ENCODE data around the gene RCC1. TPM values are rescaled to one million over a fixed set of nuclear protein-coding genes. Genes with fewer than 3 reads are reported as not detected.
A peak's percentile ranks its signal among the peaks of the same experiment; 100 is the strongest.
"Not testable (repeated sequence)": the region's sequence is repeated elsewhere in the genome, so short reads cannot be mapped to it uniquely, and the experiment has no call there.

RCC1 gene
- total RNA-seq, 2 experiments from 2014 or later = 8.5 to 9.9 TPM

DNA sequence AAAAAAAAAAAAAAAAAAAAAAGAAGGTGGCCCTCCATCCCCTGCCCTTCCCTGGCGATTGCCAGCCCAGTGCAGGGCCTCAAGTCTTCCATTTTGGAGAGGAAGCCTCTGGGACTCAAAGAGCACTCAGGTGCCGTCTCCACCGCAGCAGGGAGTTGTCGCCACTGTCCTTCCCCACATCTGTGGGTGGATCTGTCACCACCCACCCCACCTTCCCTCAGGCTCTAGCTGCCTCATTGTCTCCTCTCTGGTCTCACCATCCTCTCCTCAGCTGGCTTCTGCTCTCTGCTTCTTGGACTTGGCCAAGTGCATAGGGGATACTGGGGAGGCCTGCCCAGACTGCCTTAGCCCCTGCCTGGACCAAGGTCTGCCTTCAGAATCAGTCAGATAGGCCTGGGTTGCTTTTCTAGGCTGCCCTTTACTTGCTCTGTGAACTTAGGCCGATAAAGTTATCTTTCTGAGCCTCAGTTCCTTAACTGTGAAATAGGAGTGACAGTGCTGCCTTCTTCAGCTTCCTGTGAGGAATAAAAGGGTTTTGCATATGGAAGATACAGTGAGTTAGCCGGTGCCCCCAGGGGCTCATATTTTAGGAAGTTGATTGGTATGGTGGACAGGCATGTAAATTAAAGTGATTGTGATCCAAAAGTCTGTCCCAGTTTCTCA, 15.8 kb downstream of the RCC1 start:
- CTCF ChIA-PET = no interaction called here
- no peaks in the 10 kb centered on the region for H3K27me3 Mint-ChIP-seq

GRCh38 chr1:28522537-28522936, 16.7 kb downstream of the RCC1 start:
- H3K9me3 Mint-ChIP-seq; DNase-seq; H3K27me3 Mint-ChIP-seq; intact Hi-C loops (cut with DNase I, micrococcal nuclease); H3K4me3 Mint-ChIP-seq; H3K27ac Mint-ChIP-seq; H3K27me3 ChIP-seq (ENCODE audit: control insufficient read depth in 1 of 2, insufficient read depth in 2 of 2, low read length in 2 of 2); CTCF ChIA-PET; H3K27ac ChIP-seq (ENCODE audit: low read depth in 1 of 2, low read length in 2 of 2); H3K36me3 ChIP-seq (ENCODE audit: insufficient read depth, low read length); ATAC-seq (ENCODE audit: poor library complexity); H3K4me3 ChIP-seq (ENCODE audit: low read length); H3K9me3 ChIP-seq (ENCODE audit: control insufficient read depth in 1 of 2, insufficient read depth in 1 of 2, low read length in 2 of 2): not testable (repeated sequence)
- Mint-ChIP-seq H3K36me3 (ENCODE audit: low read depth) (peaks cover 10% of the 10 kb centered on the region), H3K4me1 (ENCODE audit: low read depth) (peaks cover 23% of the 10 kb centered on the region)
- POLR2A ChIA-PET = interaction anchor here (1.2 kb wide), 1 partner anchor 59 kb away, joined by 3 read pairs; no protein-coding TSS in a partner anchor
- peaks cover 18% of the 10 kb centered on the region for H3K4me1 ChIP-seq (ENCODE audit: insufficient read depth, low read length)

More for the DNA sequence above, 15.8 kb downstream of the RCC1 start:
- intact Hi-C loops (cut with DNase I, micrococcal nuclease) = no loop called here
- Histone ChIP-seq H3K36me3 (ENCODE audit: insufficient read depth, low read length) (no peaks in the 10 kb centered on the region), H3K4me1 (ENCODE audit: insufficient read depth, low read length) (peaks cover 19% of the 10 kb centered on the region), H3K4me3 (ENCODE audit: low read length) (no peak overlapping the region), H3K9me3 (ENCODE audit: control insufficient read depth in 1 of 2, insufficient read depth in 1 of 2, low read length in 2 of 2) (no peaks in the 10 kb centered on the region), H3K27me3 (ENCODE audit: control insufficient read depth in 1 of 2, insufficient read depth in 2 of 2, low read length in 2 of 2) (no peaks in the 10 kb centered on the region), H3K27ac (ENCODE audit: low read depth in 1 of 2, low read length in 2 of 2) (no peak overlapping the region)
- peaks cover 32% of the 10 kb centered on the region for H3K4me1 Mint-ChIP-seq (ENCODE audit: low read depth)
- TF ChIP-seq CTCF (IDR thresholded peaks at IDR 0.05) = no peak
- POLR2A ChIA-PET = no interaction called here
- H3K36me3 Mint-ChIP-seq (ENCODE audit: low read depth) = peaks cover 14% of the 10 kb centered on the region
- DNase-seq (no peak), ATAC-seq (ENCODE audit: poor library complexity) (no peak)
- peak overlapping the region; percentile 66 for H3K4me3 Mint-ChIP-seq
- H3K9me3 Mint-ChIP-seq = no peaks in the 10 kb centered on the region
- H3K27ac Mint-ChIP-seq = no peak overlapping the region

- H3K9me3 ChIP-seq (ENCODE audit: control insufficient read depth in 1 of 2, insufficient read depth in 1 of 2, low read length in 2 of 2); H3K27me3 Mint-ChIP-seq; H3K4me3 Mint-ChIP-seq; H3K4me1 ChIP-seq (ENCODE audit: insufficient read depth, low read length); H3K4me3 ChIP-seq (ENCODE audit: low read length); H3K27me3 ChIP-seq (ENCODE audit: control insufficient read depth in 1 of 2, insufficient read depth in 2 of 2, low read length in 2 of 2); DNase-seq; H3K9me3 Mint-ChIP-seq; H3K36me3 ChIP-seq (ENCODE audit: insufficient read depth, low read length); H3K27ac Mint-ChIP-seq; H3K4me1 Mint-ChIP-seq (ENCODE audit: low read depth); H3K27ac ChIP-seq (ENCODE audit: low read depth in 1 of 2, low read length in 2 of 2); ATAC-seq (ENCODE audit: poor library complexity); intact Hi-C loops (cut with DNase I, micrococcal nuclease); POLR2A ChIA-PET; CTCF ChIA-PET: not testable (repeated sequence)
- peaks cover 11% of the 10 kb centered on the region for H3K36me3 Mint-ChIP-seq (ENCODE audit: low read depth)
Measured at GRCh38 chr1:28525002-28525642, 19.3 kb downstream of the RCC1 start.

DNA sequence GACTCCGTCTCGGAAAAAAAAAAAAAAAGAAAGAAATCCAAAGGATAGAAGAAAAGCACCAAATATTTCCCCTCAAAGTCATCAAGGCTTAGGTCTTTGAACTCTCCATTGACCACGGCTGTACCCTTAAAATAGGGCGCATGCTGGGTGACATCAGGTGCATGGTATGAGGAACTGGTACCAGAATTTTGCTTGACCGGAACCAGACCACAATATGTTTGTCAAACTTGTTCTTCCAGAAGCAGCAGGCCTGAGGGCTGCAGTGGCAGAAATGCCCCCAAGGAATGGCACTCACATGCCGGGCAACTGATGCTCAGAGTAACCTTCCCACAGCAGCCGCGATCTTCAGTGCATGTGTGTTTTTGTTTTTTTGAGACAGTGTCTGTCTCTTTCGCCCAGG, 21.0 kb downstream of the RCC1 start:
- intact Hi-C loops (cut with DNase I, micrococcal nuclease) = no loop called here
- Histone ChIP-seq H3K27me3 (ENCODE audit: control insufficient read depth in 1 of 2, insufficient read depth in 2 of 2, low read length in 2 of 2) (no peaks in the 10 kb centered on the region), H3K4me1 (ENCODE audit: insufficient read depth, low read length) (no peaks in the 10 kb centered on the region), H3K36me3 (ENCODE audit: insufficient read depth, low read length) (peaks cover 5% of the 10 kb centered on the region), H3K9me3 (ENCODE audit: control insufficient read depth in 1 of 2, insufficient read depth in 1 of 2, low read length in 2 of 2) (no peaks in the 10 kb centered on the region), H3K27ac (ENCODE audit: low read depth in 1 of 2, low read length in 2 of 2) (no peak overlapping the region), H3K4me3 (ENCODE audit: low read length) (no peak overlapping the region)
- Mint-ChIP-seq H3K36me3 (ENCODE audit: low read depth) (peaks cover 18% of the 10 kb centered on the region), H3K27ac (no peak overlapping the region), H3K4me3 (no peak overlapping the region), H3K4me1 (ENCODE audit: low read depth) (peaks cover 4% of the 10 kb centered on the region), H3K27me3 (no peaks in the 10 kb centered on the region), H3K9me3 (no peaks in the 10 kb centered on the region)
- no peak for DNase-seq
- CTCF ChIA-PET = interaction anchor here (0.5 kb wide), 1 partner anchor 111 kb away, joined by 3 read pairs; no protein-coding TSS in a partner anchor
- POLR2A ChIA-PET = no interaction called here
- no peak for ATAC-seq (ENCODE audit: poor library complexity)
- no peak for TF ChIP-seq CTCF (IDR thresholded peaks at IDR 0.05)

All from CD4-positive, alpha-beta T cell (primary cell).